Measurements from ENCODE around the gene PGAP3. TPM values are rescaled to one million over a fixed set of nuclear protein-coding genes. Genes with fewer than 3 reads are reported as not detected.

Gene PGAP3
- polyA plus RNA-seq, 3 donors: 8.3 to 19.3 (median 9.2) TPM

DNA sequence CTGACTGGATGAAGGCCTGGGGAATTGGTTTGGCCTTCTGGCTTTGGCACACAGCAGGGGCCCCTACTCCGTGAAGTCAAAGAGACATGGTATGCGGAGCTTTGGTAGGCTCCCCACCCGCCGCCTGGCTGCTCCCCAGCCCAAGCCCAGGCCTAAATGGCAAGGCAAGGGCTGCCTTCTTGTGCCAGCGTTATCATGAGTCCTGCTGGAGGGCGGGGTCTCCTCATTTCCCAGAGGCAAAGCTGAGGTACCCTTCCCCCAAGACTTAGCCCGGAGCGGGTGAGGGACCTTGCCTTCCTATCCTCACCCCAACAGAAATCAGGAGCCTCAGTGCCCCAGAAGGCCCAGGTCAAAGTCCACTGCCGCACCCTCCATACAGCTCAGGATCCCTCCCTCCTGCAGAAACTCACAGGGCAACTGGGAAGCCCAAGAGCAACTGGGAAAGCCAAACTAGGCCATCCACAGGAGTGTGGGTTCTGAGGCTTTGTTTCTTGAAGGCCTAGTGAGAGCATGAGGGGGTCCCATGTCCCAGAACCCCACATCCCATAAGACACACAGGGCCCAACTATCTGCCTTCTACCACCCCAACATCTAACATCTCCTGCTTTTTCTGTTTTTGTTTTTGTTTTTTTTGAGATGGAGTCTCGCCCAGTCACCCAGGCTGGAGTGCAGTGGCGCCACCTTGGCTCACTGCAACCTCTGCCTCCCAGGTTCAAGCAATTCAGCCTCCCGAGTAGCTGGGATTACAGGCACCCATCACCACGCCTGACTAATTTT is 9.3 kb downstream of the PGAP3 start:
- Histone ChIP-seq H3K27me3 (ENCODE audit: control insufficient read depth in 2 of 2, insufficient read depth in 2 of 2, low read length in 2 of 2) (no peaks in the 10 kb centered on the region), H2AFZ (ENCODE audit: insufficient read depth, low read depth, low read length, poor library complexity, severe bottlenecking) (no peak overlapping the region), H4K20me1 (ENCODE audit: insufficient read depth, low read length) (no peaks in the 10 kb centered on the region), H3K9ac (ENCODE audit: insufficient read depth, low read length, poor library complexity, severe bottlenecking) (no peak overlapping the region), H3K4me1 (ENCODE audit: control insufficient read depth in 1 of 2, insufficient read depth in 2 of 2, low read length in 2 of 2) (peaks cover 11 to 14% of the 10 kb centered on the region in 2 donors), H3K4me2 (replicated peaks; ENCODE audit: extremely low read depth, low read length, poor library complexity, severe bottlenecking) (no peak overlapping the region), H3K9me3 (replicated peaks in 1 of 2; ENCODE audit: control insufficient read depth in 1 of 2, insufficient read depth in 1 of 2, low read length in 2 of 2) (no peaks in the 10 kb centered on the region), H3K27ac (ENCODE audit: low read depth in 1 of 2, low read length in 2 of 2) (no peak overlapping the region), H3K79me2 (ENCODE audit: insufficient read depth, low read length) (no peaks in the 10 kb centered on the region), H3K36me3 (replicated peaks in 1 of 2; ENCODE audit: control insufficient read depth in 1 of 2, insufficient read depth in 2 of 2, low read length in 2 of 2) (peaks cover 2 to 9% of the 10 kb centered on the region in 2 donors), H3K4me3 (replicated peaks in 1 of 3; ENCODE audit: low read depth in 2 of 3, low read length in 3 of 3) (no peak overlapping the region)
- peaks cover 26% of the 10 kb centered on the region for H3K4me1 Mint-ChIP-seq
- no peak for DNase-seq
- H3K27ac Mint-ChIP-seq: peak overlapping the region in 1 of 7 donors; percentile 50
- H3K9me3 Mint-ChIP-seq: peaks cover 0 to 2% (median 0%) of the 10 kb centered on the region in 7 donors
- intact Hi-C loops (cut with micrococcal nuclease): no loop called here
- TF ChIP-seq CTCF (IDR thresholded peaks at IDR 0.05): no peak
- H3K27me3 Mint-ChIP-seq (ENCODE audit: low read depth in 3 of 3): peaks cover 0 to 9% (median 2%) of the 10 kb centered on the region in 3 donors
- H3K4me3 Mint-ChIP-seq: no peak overlapping the region
- peaks cover 37 to 38% of the 10 kb centered on the region in 2 donors for H3K36me3 Mint-ChIP-seq
- 90% methylated on average over 11 of the region's 13 CpGs for WGBS (ENCODE audit: insufficient coverage)

- Mint-ChIP-seq H3K4me3 (no peak overlapping the region), H3K4me1 (peaks cover 26% of the 10 kb centered on the region), H3K36me3 (peaks cover 31 to 32% of the 10 kb centered on the region in 2 donors), H3K9me3 (peaks cover 0 to 2% (median 0%) of the 10 kb centered on the region in 7 donors), H3K27me3 (ENCODE audit: low read depth in 3 of 3) (peaks cover 1 to 10% (median 7%) of the 10 kb centered on the region in 3 donors), H3K27ac (peak overlapping the region in 2 of 7 donors; percentile 10 to 13)
- Histone ChIP-seq H3K9me3 (replicated peaks in 1 of 2; ENCODE audit: control insufficient read depth in 1 of 2, insufficient read depth in 1 of 2, low read length in 2 of 2) (no peaks in the 10 kb centered on the region), H4K20me1 (ENCODE audit: insufficient read depth, low read length) (no peaks in the 10 kb centered on the region), H3K4me1 (ENCODE audit: control insufficient read depth in 1 of 2, insufficient read depth in 2 of 2, low read length in 2 of 2) (peaks cover 11 to 14% of the 10 kb centered on the region in 2 donors), H3K4me3 (replicated peaks in 1 of 3; ENCODE audit: low read depth in 2 of 3, low read length in 3 of 3) (no peak overlapping the region), H2AFZ (ENCODE audit: insufficient read depth, low read depth, low read length, poor library complexity, severe bottlenecking) (no peak overlapping the region), H3K36me3 (replicated peaks in 1 of 2; ENCODE audit: control insufficient read depth in 1 of 2, insufficient read depth in 2 of 2, low read length in 2 of 2) (peaks cover 0 to 3% of the 10 kb centered on the region in 2 donors), H3K79me2 (ENCODE audit: insufficient read depth, low read length) (no peaks in the 10 kb centered on the region), H3K27ac (ENCODE audit: low read depth in 1 of 2, low read length in 2 of 2) (no peak overlapping the region), H3K4me2 (replicated peaks; ENCODE audit: extremely low read depth, low read length, poor library complexity, severe bottlenecking) (no peak overlapping the region), H3K9ac (ENCODE audit: insufficient read depth, low read length, poor library complexity, severe bottlenecking) (no peak overlapping the region), H3K27me3 (ENCODE audit: control insufficient read depth in 2 of 2, insufficient read depth in 2 of 2, low read length in 2 of 2) (no peaks in the 10 kb centered on the region)
- TF ChIP-seq CTCF (IDR thresholded peaks at IDR 0.05): no peak
- WGBS (ENCODE audit: insufficient coverage): 80% methylated on average over 12 of the region's 13 CpGs
- DNase-seq: no peak
- intact Hi-C loops (cut with micrococcal nuclease): no loop called here
Measured at GRCh38 chr17:39677542-39678339, 10.1 kb downstream of the PGAP3 start.

Measured in CD14-positive monocyte (primary cell).